Measurements from ENCODE around the gene SPAG17. TPM values are rescaled to one million over a fixed set of nuclear protein-coding genes. Genes with fewer than 3 reads are reported as not detected.

Gene SPAG17
- total RNA-seq, 2 experiments from 2014 or later, result not detected

- POLR2A ChIA-PET, result interaction anchor here (0.6 kb wide), 1 partner anchor 490 kb away, joined by 4 read pairs; no protein-coding TSS in a partner anchor
Observed at GRCh38 chr1:117985973-117986372, 199.1 kb downstream of the SPAG17 start.

GRCh38 chr1:117985239-117985638, 199.8 kb downstream of the SPAG17 start:
- Histone ChIP-seq H3K36me3 (ENCODE audit: insufficient read depth, low read length) (no peaks in the 10 kb centered on the region), H3K27ac (ENCODE audit: low read depth, low read length, poor library complexity, severe bottlenecking) (no peak overlapping the region), H4K20me1 (ENCODE audit: insufficient read depth, low read length) (no peaks in the 10 kb centered on the region), H3K4me1 (ENCODE audit: insufficient read depth, low read length, poor library complexity, severe bottlenecking) (no peaks in the 10 kb centered on the region), H2AFZ (ENCODE audit: low read length) (no peak overlapping the region), H3K9me2 (ENCODE audit: insufficient read depth, low read length) (no peaks in the 10 kb centered on the region), H3K4me2 (ENCODE audit: low read length) (no peak overlapping the region), H3K9me3 (ENCODE audit: low read length) (no peaks in the 10 kb centered on the region), H3K4me3 (ENCODE audit: low read depth, low read length, poor library complexity, severe bottlenecking) (no peak overlapping the region), H3K79me2 (ENCODE audit: insufficient read depth, low read depth, low read length) (no peaks in the 10 kb centered on the region)
- intact Hi-C loops (cut with micrococcal nuclease; ENCODE audit: unreplicated experiment), result no loop called here
- POLR2A ChIA-PET, result interaction anchor here (0.6 kb wide), 2 partner anchors 60 to 731 kb away, joined by 3 read pairs; no protein-coding TSS in a partner anchor
- DNase-seq (ENCODE audit: low spot score), result no peak
- no peak for TF ChIP-seq CTCF (conservative IDR thresholded peaks at IDR 0.05; ENCODE audit: low read length)
- TF ChIP-seq EZH2phosphoT487 (IDR thresholded peaks at IDR 0.05; ENCODE audit: borderline replicate concordance, low read depth, low read length), result no peak
- no TSS peak for BruUV-seq (replicated peaks)
- CTCF ChIA-PET (ENCODE audit: unreplicated experiment), result no interaction called here

More at GRCh38 chr1:117985973-117986372, 199.1 kb downstream of the SPAG17 start:
- Histone ChIP-seq H3K4me2 (ENCODE audit: low read length) (no peak overlapping the region), H3K4me3 (ENCODE audit: low read depth, low read length, poor library complexity, severe bottlenecking) (no peak overlapping the region), H3K79me2 (ENCODE audit: insufficient read depth, low read depth, low read length) (no peaks in the 10 kb centered on the region), H3K9me2 (ENCODE audit: insufficient read depth, low read length) (no peaks in the 10 kb centered on the region), H4K20me1 (ENCODE audit: insufficient read depth, low read length) (no peaks in the 10 kb centered on the region), H3K9me3 (ENCODE audit: low read length) (no peaks in the 10 kb centered on the region), H3K36me3 (ENCODE audit: insufficient read depth, low read length) (no peaks in the 10 kb centered on the region), H3K27ac (ENCODE audit: low read depth, low read length, poor library complexity, severe bottlenecking) (no peak overlapping the region), H2AFZ (ENCODE audit: low read length) (no peak overlapping the region), H3K4me1 (ENCODE audit: insufficient read depth, low read length, poor library complexity, severe bottlenecking) (no peaks in the 10 kb centered on the region)
- no peak for DNase-seq (ENCODE audit: low spot score)
- TF ChIP-seq EZH2phosphoT487 (IDR thresholded peaks at IDR 0.05; ENCODE audit: borderline replicate concordance, low read depth, low read length) (no peak), CTCF (conservative IDR thresholded peaks at IDR 0.05; ENCODE audit: low read length) (no peak)
- intact Hi-C loops (cut with micrococcal nuclease; ENCODE audit: unreplicated experiment), result no loop called here
- BruUV-seq (replicated peaks), result no TSS peak
- CTCF ChIA-PET (ENCODE audit: unreplicated experiment), result no interaction called here

- Histone ChIP-seq H3K4me1 (ENCODE audit: insufficient read depth, low read length, poor library complexity, severe bottlenecking) (no peaks in the 10 kb centered on the region), H3K9me3 (ENCODE audit: low read length) (no peaks in the 10 kb centered on the region), H2AFZ (ENCODE audit: low read length) (no peak overlapping the region), H3K9me2 (ENCODE audit: insufficient read depth, low read length) (no peaks in the 10 kb centered on the region), H3K4me3 (ENCODE audit: low read depth, low read length, poor library complexity, severe bottlenecking) (no peak overlapping the region), H3K27ac (ENCODE audit: low read depth, low read length, poor library complexity, severe bottlenecking) (no peak overlapping the region), H3K79me2 (ENCODE audit: insufficient read depth, low read depth, low read length) (no peaks in the 10 kb centered on the region), H3K36me3 (ENCODE audit: insufficient read depth, low read length) (no peaks in the 10 kb centered on the region), H3K4me2 (ENCODE audit: low read length) (no peak overlapping the region), H4K20me1 (ENCODE audit: insufficient read depth, low read length) (no peaks in the 10 kb centered on the region)
- ChIA-PET CTCF (ENCODE audit: unreplicated experiment) (no interaction called here), POLR2A (interaction anchor here (0.6 kb wide), 1 partner anchor 14 kb away, joined by 3 read pairs; no protein-coding TSS in a partner anchor)
- intact Hi-C loops (cut with micrococcal nuclease; ENCODE audit: unreplicated experiment), result no loop called here
- no peak for DNase-seq (ENCODE audit: low spot score)
- TF ChIP-seq EZH2phosphoT487 (IDR thresholded peaks at IDR 0.05; ENCODE audit: borderline replicate concordance, low read depth, low read length) (no peak), CTCF (conservative IDR thresholded peaks at IDR 0.05; ENCODE audit: low read length) (no peak)
- BruUV-seq (replicated peaks), result no TSS peak
Observed at GRCh38 chr1:117981455-117982192, 203.4 kb downstream of the SPAG17 start.

Measured in OCI-LY7 (cell line).